Stromal cell of bone marrow (primary cell): ENCODE results near the gene HJURP.

Experiments
- DNase-seq: peaks from one replicate; pipeline ENCODE4 v3.0.0-alpha.2; 2012; ENCODE audit warnings: low read depth

The HJURP gene

GRCh38 chr2:233829193-233830110 is 24.9 kb downstream of the HJURP start:
- DNase-seq = no peak

GRCh38 chr2:233828546-233829192 is 25.7 kb downstream of the HJURP start:
- no peak for DNase-seq

GRCh38 chr2:233824373-233824772 is 30.0 kb downstream of the HJURP start:
- DNase-seq = no peak

GRCh38 chr2:233823731-233824121 is 30.6 kb downstream of the HJURP start:
- DNase-seq = no peak

DNA sequence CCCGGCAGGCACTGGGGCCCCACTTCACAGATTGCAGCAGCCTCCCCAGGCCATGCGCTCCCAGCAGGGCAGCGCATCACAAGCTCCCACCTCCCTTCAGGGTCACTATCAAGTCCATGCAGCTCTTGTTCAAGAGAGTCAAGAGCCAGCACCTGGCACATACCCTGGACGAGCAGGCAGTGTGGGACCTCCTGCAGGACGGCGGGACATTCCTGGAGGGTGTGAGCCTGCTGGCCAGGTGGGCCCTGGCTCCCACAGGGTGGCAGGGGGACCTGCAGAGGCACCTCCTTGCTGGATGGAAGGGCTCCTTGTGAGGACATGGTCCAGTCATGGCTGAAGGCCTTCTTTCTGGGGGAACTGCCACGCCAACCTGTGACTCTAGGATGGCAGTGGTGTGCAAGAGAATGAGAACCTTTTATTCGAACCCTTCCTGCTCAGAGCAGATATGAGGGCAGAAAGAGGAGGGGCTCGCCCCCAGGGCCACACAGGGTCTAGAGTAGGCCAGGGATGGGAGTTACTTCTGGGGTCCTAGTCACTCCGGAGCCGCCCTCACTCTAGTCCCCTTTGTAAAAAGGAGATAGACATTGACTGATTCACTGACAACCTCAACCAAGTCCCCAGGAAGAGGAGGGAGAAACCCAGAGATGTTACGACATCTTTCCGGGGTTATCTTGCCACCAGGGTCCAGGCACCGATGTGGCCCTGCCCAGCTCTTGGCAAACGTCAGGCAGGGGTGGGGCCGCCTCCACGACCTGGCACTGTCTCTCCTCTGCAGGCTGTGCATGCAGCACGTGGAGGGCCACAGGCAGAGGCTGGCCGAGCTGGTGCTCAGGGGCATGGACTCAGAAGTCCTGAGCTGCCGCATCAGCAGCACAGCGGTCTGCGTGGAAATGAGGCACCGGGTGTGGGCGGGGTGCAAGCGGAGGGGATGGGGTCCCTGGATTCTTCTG is 31.3 kb downstream of the HJURP start:
- no peak for DNase-seq

DNA sequence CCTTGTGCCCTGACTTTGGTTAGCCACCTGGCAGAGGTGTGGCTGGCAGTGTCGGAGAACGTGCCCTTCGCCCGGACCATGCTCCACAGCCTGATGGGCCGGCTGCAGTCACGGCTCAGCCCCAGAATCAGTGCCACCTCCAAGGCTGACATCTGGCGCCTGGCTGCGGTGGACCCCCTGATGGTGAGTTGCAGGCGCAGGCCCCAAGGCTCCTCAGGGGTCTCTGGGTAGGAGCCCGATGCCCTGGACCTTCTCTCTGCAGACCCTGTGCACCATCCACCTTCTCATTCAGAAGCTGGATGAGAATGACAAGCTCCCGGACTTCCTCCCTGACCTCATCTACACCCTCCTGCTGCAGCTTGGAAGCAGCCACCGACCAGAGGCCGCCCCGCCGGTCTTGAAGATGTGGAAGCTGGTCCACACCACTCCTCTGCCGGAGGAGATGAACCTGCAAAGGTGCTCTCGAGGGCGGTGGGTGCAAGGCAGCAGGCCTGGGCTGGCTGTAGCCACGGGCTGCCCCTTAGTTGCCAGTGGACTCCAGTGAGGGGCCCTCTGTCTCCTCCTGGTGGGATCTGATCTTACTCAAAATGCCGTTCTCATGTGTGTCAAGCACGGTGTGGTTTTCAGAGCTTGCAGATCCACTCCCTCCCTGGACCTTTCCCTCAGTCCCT is 32.1 kb downstream of the HJURP start:
- no peak for DNase-seq

- no peak for DNase-seq
These were observed 32.6 kb downstream of the HJURP start for GRCh38 chr2:233821709-233822100.

DNA sequence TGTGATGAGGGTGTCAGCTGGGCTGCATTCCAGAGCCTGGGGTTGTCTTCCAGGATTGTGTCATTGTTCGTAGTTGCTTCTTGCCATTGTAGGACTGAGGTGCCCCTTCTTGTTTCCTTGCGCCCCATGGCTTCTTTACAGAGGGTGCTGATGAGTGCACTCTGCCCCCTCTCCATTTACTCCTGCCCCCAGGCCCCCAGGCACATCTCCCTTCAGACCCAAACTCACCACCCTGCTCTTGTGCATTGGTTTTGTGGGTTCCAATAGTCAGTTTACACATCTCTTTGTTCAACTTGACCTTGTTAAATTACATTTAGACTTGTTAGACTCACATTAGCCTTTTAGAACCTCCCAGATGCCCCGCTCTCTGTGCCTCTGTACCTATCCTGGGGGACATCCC is 33.1 kb downstream of the HJURP start:
- DNase-seq = no peak

DNA sequence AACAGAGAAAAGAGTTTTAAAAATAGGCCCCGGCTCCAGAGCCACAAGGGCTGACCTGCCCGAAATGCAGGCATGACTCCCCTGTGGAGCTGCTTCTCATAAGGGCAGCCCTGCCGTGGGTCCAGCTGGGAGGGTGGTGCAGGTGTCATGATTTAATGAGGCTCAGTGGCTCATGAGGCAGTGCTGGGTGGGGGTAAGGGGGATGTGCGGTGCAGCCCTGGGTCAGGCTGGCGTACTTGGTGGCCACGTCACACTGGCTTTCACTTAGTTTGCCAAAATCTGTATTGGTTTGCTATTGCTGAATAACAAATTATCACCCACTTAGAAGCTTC is 33.6 kb downstream of the HJURP start:
- no peak for DNase-seq

GRCh38 chr2:233819884-233820773 is 34.2 kb downstream of the HJURP start:
- DNase-seq = no peak

DNA sequence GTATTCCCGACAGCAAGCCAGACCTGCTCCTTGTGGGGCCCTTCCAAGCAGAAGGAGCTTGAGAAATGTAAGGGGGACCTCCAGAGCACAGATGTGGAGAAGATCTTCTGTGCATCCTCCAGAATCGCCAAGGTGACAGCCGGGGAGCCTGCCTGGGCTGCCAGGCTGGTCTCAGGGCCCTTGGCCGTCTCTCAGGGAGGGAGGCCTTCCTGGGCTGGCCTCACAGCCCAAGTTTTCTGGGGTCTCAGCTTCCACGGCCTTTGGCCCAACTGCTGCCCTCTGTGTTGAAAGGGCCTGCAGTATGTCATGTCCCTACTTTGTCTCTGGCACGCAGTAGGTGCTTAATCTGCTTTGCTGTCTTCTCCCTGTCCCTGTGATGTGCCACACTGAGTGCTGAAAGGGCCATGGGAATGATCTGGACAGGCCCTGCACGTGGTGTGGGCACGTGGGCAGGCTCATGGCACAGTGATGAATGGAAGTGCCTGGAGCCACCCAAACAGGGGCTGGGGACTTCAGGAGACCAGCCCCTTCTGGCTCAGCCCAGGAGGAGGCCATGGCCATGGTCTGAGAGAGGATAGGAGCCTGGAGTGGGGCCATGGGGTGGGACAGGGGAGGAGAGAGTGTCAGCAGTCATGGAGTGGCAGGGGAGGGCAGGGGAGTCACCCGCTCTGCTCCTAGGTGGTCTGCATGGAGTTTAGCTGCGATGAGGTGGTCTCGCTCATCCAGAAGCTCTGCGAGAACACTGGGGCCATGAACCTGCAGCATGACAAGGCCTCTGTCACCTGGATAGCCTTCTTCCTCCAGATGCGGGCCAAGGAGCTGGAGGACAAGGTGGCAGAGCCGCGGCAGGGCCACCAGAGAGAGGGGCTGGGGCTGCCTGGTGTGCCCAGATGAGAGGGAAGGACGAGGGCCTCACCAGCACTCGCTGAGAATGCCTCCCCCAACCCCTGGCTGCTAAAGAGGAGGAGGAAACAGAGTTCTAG is 35.4 kb downstream of the HJURP start:
- no peak for DNase-seq

GRCh38 chr2:233817995-233818638 is 36.2 kb downstream of the HJURP start:
- no peak for DNase-seq

DNA sequence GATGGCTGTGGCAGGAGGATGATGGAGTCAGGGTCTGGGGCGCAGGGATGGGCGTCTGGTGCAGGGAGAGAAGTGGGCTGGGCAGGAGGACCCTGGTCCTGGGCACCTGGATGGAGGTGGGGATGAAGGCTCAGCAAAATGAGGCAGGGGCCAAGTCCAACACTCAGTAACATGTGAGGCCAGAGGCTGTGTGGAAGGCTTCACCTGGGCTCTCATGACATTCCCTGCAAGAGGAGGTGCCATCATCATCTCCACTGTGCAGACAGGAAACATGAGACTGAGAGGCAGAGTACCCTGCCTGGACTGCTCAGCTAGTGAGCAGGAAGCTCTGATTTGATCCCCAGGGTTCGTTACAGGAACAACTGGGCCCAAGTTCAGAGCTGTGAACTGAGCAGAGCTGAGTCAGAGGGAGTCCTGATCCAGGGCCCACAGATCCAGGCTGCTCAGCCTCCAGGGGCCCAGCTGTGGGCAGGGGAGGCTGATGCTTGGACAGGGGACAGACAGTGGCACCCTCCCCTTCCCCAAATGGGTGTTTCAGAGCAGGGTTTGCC is 36.9 kb downstream of the HJURP start:
- peak; percentile 29 for DNase-seq

GRCh38 chr2:233816771-233817170 is 37.6 kb downstream of the HJURP start:
- no peak for DNase-seq

- no peak for DNase-seq
These were observed 38.0 kb downstream of the HJURP start for GRCh38 chr2:233816334-233816733.

DNA sequence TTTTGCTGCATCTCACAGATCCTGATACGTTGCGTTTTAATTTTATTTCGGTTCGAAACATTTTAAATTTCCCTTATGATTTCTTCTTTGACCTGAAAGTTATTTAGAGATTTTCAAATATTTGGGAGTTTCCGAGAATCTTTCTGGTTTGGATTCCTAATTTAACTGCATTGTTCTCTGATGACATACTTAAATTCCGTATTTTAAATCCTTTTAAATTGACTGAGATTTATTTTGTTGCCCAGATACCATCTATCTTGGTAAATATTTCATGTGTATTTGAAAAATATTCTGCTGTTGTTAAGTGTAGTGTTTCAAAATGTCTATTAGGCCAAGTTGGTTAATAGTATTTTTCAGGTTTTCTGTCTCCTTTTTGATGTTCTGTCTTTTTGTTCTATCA is 38.5 kb downstream of the HJURP start:
- DNase-seq = no peak

GRCh38 chr2:233814056-233814835 is 40.1 kb downstream of the HJURP start:
- no peak for DNase-seq
